GM13976 (cell line): ENCODE results near the gene CLDN4.

ENCODE experiments used
- DNase-seq: peaks from one replicate; pipeline ENCODE4 v3.0.0; 2012; ENCODE audit warnings: low spot score
- in situ Hi-C: fragments of 300-500 bp; cut with MboI; formaldehyde crosslinking; loops from one replicate; pipeline ENCODE4 v1.12.0; 2022; ENCODE audit warnings: low sequenced_read_pairs, mixed read lengths, inconsistent platforms; ENCODE audit not compliant: unreplicated experiment
- TF ChIP-seq, protein P1 (sequence below): IDR thresholded peaks from 2 replicates; pipeline ENCODE4 v1.5.1; 2012; ENCODE audit warnings: borderline replicate concordance, mild to moderate bottlenecking; ENCODE audit not compliant: insufficient read depth; ENCODE audit errors: extremely low read depth, missing control alignments, control extremely low read depth

CLDN4 gene

GRCh38 chr7:73879977-73880681, 49.3 kb downstream of the CLDN4 start:
- no peak for DNase-seq
- in situ Hi-C loops = no loop called here
- TF ChIP-seq, protein P1, sequence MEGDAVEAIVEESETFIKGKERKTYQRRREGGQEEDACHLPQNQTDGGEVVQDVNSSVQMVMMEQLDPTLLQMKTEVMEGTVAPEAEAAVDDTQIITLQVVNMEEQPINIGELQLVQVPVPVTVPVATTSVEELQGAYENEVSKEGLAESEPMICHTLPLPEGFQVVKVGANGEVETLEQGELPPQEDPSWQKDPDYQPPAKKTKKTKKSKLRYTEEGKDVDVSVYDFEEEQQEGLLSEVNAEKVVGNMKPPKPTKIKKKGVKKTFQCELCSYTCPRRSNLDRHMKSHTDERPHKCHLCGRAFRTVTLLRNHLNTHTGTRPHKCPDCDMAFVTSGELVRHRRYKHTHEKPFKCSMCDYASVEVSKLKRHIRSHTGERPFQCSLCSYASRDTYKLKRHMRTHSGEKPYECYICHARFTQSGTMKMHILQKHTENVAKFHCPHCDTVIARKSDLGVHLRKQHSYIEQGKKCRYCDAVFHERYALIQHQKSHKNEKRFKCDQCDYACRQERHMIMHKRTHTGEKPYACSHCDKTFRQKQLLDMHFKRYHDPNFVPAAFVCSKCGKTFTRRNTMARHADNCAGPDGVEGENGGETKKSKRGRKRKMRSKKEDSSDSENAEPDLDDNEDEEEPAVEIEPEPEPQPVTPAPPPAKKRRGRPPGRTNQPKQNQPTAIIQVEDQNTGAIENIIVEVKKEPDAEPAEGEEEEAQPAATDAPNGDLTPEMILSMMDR = no peak

DNA sequence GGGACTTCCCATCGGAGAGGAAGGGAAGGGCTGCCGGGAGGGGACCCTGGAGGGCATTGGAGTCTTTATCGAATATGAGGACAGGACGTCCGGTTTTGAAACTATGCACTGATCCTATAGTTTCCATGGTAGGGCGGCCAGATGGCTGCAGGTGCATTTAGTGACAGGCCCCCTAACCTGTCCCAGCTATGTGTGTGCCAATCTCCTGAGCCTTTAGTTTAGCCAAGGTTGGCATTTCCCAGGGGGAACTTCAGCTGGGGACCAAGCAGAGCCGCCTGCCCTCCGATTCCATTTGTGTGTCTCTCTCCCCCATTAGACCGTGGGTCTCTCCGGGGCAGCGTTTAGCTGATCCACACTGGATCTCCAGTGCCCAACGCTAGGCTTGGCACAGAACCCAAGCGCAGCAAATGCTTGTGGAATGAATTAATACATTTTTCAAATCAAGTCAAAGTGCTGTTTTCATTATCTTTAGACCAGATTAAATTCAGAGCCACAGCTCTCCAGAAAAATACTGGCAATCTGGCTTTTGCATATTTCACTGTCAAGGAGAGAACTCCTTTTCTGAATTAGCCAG, 50.0 kb downstream of the CLDN4 start:
- in situ Hi-C loops = no loop called here
- TF ChIP-seq, protein P1 = no peak
- no peak for DNase-seq

- DNase-seq = no peak
- in situ Hi-C loops = no loop called here
- TF ChIP-seq, protein P1 = no peak
Observed at GRCh38 chr7:73881352-73882046, 50.7 kb downstream of the CLDN4 start.

GRCh38 chr7:73882047-73882402, 51.2 kb downstream of the CLDN4 start:
- TF ChIP-seq, protein P1 = no peak
- DNase-seq = no peak
- in situ Hi-C loops = no loop called here
